ENCODE measurements around the gene TMEM163. TPM values are rescaled to one million over a fixed set of nuclear protein-coding genes. Genes with fewer than 3 reads are reported as not detected.

The TMEM163 gene
- total RNA-seq, 1 experiment from 2014 or later = 0.12 TPM

GRCh38 chr2:134671513-134671912, 47.3 kb downstream of the TMEM163 start:
- ATAC-seq = no peak
- CTCF ChIA-PET = no interaction called here

GRCh38 chr2:134670955-134671354, 47.8 kb downstream of the TMEM163 start:
- Histone ChIP-seq H3K27ac (ENCODE audit: low read depth, low read length) (no peak overlapping the region), H3K9me3 (ENCODE audit: control insufficient read depth in 1 of 2, insufficient read depth in 1 of 2, low read depth in 1 of 2, low read length in 2 of 2) (no peaks in the 10 kb centered on the region), H3K4me2 (ENCODE audit: low read length) (no peak overlapping the region), H3K79me2 (ENCODE audit: insufficient read depth, low read length) (no peaks in the 10 kb centered on the region), H3K4me1 (ENCODE audit: control insufficient read depth in 1 of 2, insufficient read depth in 2 of 2, low read length in 2 of 2) (no peaks in the 10 kb centered on the region), H2AFZ (ENCODE audit: low read depth, low read length, poor library complexity, severe bottlenecking) (no peak overlapping the region), H3K9ac (ENCODE audit: low read length) (no peak overlapping the region), H3K27me3 (ENCODE audit: insufficient read depth, low read length) (peaks cover 38% of the 10 kb centered on the region), H3K4me3 (replicated peaks in 1 of 2; ENCODE audit: low read depth in 1 of 2, low read length in 2 of 2) (no peak overlapping the region), H3K9me2 (ENCODE audit: insufficient read depth) (no peaks in the 10 kb centered on the region), H4K20me1 (ENCODE audit: insufficient read depth) (no peaks in the 10 kb centered on the region), H3K36me3 (ENCODE audit: control insufficient read depth in 1 of 2, insufficient read depth in 2 of 2, low read length in 2 of 2) (no peaks in the 10 kb centered on the region)
- intact Hi-C loops (cut with micrococcal nuclease) = no loop called here
- DNase-seq (ENCODE audit: low read depth, low spot score) = no peak
- no peak for TF ChIP-seq REST (IDR thresholded peaks at IDR 0.05; ENCODE audit: low read depth)
- no peak for TF ChIP-seq ZFX (IDR thresholded peaks at IDR 0.05)
- POLR2A ChIA-PET = no interaction called here
- RAD21 ChIA-PET (ENCODE audit: low non-redundant PET in 1 of 2, low total read pairs in 2 of 2, uncharacterized antibody in 2 of 2, unreplicated experiment in 2 of 2) = no interaction called here
- ATAC-seq = no peak
- CTCF ChIA-PET = no interaction called here
- no TSS peak for BruUV-seq (replicated peaks)

More at GRCh38 chr2:134671513-134671912, 47.3 kb downstream of the TMEM163 start:
- TF ChIP-seq RAD21 (IDR thresholded peaks at IDR 0.05; ENCODE audit: low read depth) = no peak
- TF ChIP-seq JUND (IDR thresholded peaks at IDR 0.05) = no peak
- Histone ChIP-seq H3K4me3 (replicated peaks in 1 of 2; ENCODE audit: low read depth in 1 of 2, low read length in 2 of 2) (no peak overlapping the region), H3K9ac (ENCODE audit: low read length) (no peak overlapping the region), H3K9me2 (ENCODE audit: insufficient read depth) (no peaks in the 10 kb centered on the region), H3K79me2 (ENCODE audit: insufficient read depth, low read length) (no peaks in the 10 kb centered on the region), H4K20me1 (ENCODE audit: insufficient read depth) (no peaks in the 10 kb centered on the region), H3K36me3 (ENCODE audit: control insufficient read depth in 1 of 2, insufficient read depth in 2 of 2, low read length in 2 of 2) (no peaks in the 10 kb centered on the region), H3K27ac (ENCODE audit: low read depth, low read length) (no peak overlapping the region), H2AFZ (ENCODE audit: low read depth, low read length, poor library complexity, severe bottlenecking) (no peak overlapping the region), H3K4me2 (ENCODE audit: low read length) (no peak overlapping the region), H3K4me1 (ENCODE audit: control insufficient read depth in 1 of 2, insufficient read depth in 2 of 2, low read length in 2 of 2) (no peaks in the 10 kb centered on the region), H3K9me3 (ENCODE audit: control insufficient read depth in 1 of 2, insufficient read depth in 1 of 2, low read depth in 1 of 2, low read length in 2 of 2) (no peaks in the 10 kb centered on the region), H3K27me3 (ENCODE audit: insufficient read depth, low read length) (peaks cover 33% of the 10 kb centered on the region)
- intact Hi-C loops (cut with micrococcal nuclease) = no loop called here
- no TSS peak for BruUV-seq (replicated peaks)
- ChIA-PET POLR2A (no interaction called here), RAD21 (ENCODE audit: low non-redundant PET in 1 of 2, low total read pairs in 2 of 2, uncharacterized antibody in 2 of 2, unreplicated experiment in 2 of 2) (no interaction called here)
- no peak for DNase-seq (ENCODE audit: low read depth, low spot score)

All from HCT116 (cell line).